Lower leg skin (tissue), 3 donors: Measurements from ENCODE around the gene PPM1L.

Source experiments
- CTCF ChIP-seq, 3 donors: fragments of 450-650 bp; IDR thresholded peaks; one replicate each; pipeline ENCODE4 v1.5.1; 2016; ENCODE audit warnings: antibody characterized with exemption in 3 of 3, mild to moderate bottlenecking in 3 of 3, moderate library complexity in 2 of 3
- POLR2A ChIP-seq, 2 donors: fragments of 450-650 bp; IDR thresholded peaks; one replicate each; pipeline ENCODE4 v1.6.1; 2016 to 2017; ENCODE audit warnings: antibody characterized with exemption in 2 of 2, mild to moderate bottlenecking in 1 of 2, moderate library complexity in 1 of 2

- TF ChIP-seq POLR2A (IDR thresholded peaks at IDR 0.05) (no peak), CTCF (IDR thresholded peaks at IDR 0.05) (no peak)
Observed at GRCh38 chr3:160806686-160807085, 50.7 kb downstream of the PPM1L start.
